Stromal cell of bone marrow (primary cell): ENCODE results near the gene ZNF106.

Source experiments
- DNase-seq: peaks from one replicate; pipeline ENCODE4 v3.0.0-alpha.2; 2012; ENCODE audit warnings: low read depth

The ZNF106 gene

GRCh38 chr15:42405863-42406482, 85.0 kb downstream of the ZNF106 start:
- no peak for DNase-seq

- no peak for DNase-seq
These were observed 86.3 kb downstream of the ZNF106 start for GRCh38 chr15:42404461-42405235.

GRCh38 chr15:42403389-42403788, 87.6 kb downstream of the ZNF106 start:
- no peak for DNase-seq

- DNase-seq, result no peak
These were observed 88.3 kb downstream of the ZNF106 start for GRCh38 chr15:42402455-42403205.

- no peak for DNase-seq
These were observed 89.1 kb downstream of the ZNF106 start for GRCh38 chr15:42401544-42402454.

GRCh38 chr15:42395838-42396237, 95.1 kb downstream of the ZNF106 start:
- no peak for DNase-seq

- DNase-seq, result no peak
These were observed 96.8 kb downstream of the ZNF106 start for GRCh38 chr15:42394106-42394505.

GRCh38 chr15:42392309-42393024, 98.5 kb downstream of the ZNF106 start:
- DNase-seq, result no peak

GRCh38 chr15:42387603-42388002, 103.3 kb downstream of the ZNF106 start:
- no peak for DNase-seq

- no peak for DNase-seq
These were observed 104.8 kb downstream of the ZNF106 start for GRCh38 chr15:42385980-42386700.

- DNase-seq, result no peak
These were observed 105.5 kb downstream of the ZNF106 start for GRCh38 chr15:42385206-42385979.

- no peak for DNase-seq
These were observed 106.3 kb downstream of the ZNF106 start for GRCh38 chr15:42384597-42384996.

GRCh38 chr15:42378011-42378410, 112.9 kb downstream of the ZNF106 start:
- no peak for DNase-seq

- no peak for DNase-seq
These were observed 115.0 kb downstream of the ZNF106 start for GRCh38 chr15:42375941-42376340.

- DNase-seq, result no peak
These were observed 115.7 kb downstream of the ZNF106 start for GRCh38 chr15:42375252-42375651.

- DNase-seq, result no peak
These were observed 116.1 kb downstream of the ZNF106 start for GRCh38 chr15:42374810-42375209.

GRCh38 chr15:42373936-42374335, 117.0 kb downstream of the ZNF106 start:
- no peak for DNase-seq

GRCh38 chr15:42373274-42373673, 117.7 kb downstream of the ZNF106 start:
- DNase-seq, result no peak

GRCh38 chr15:42371096-42371495, 119.8 kb downstream of the ZNF106 start:
- DNase-seq, result no peak

GRCh38 chr15:42368096-42368495, 122.8 kb downstream of the ZNF106 start:
- no peak for DNase-seq
